NCI-H524 (cell line): ENCODE data around the gene CHRDL1.
"Not testable (repeated sequence)": the region's sequence is repeated elsewhere in the genome, so short reads cannot be mapped to it uniquely, and the experiment has no call there.

Experiments used
- DNase-seq, 2 experiments: peaks; one replicate each; lab custom pipeline; 2025; lab: John Stamatoyannopoulos, UW

CHRDL1 gene

DNA sequence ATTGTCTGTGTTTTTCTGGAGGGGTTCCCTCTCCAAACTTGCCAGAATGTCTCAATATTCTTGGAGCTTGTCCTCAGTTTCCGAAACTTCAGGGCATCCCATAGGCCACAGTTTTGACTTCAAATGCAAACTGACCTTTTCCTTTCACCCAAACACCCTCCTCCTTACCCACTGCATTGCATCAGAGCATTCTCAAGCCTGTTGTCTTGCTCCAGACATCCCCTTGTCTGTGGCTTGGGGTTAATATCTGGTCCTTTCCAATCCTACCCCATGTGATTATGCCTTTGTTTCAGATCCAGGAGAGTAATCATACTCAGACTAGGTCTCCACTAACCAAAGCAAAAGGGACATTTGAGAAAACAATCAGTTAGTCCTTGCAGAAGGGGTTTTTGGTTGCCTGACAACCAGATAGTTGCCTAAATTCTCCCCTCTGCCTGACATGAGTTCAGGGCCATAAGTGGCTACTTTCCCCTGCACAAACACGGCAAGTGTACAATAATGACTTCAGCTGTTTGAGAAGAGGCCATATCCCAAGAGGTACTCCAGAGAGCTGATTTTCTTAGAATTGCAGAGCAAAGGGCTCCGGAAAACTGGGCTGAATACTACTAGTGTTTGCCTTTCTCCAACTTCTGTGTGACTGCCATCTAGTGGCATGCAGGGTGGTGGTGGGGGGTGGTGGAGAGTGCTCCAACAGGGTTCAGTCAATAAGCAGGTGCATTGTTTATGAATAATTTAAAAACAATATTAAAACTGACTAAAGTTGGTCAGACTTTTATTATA, 130.2 kb downstream of the CHRDL1 start:
- peak in 1 of 2 experiments; percentile 54 for DNase-seq

- DNase-seq = no peak
These were observed 138.5 kb downstream of the CHRDL1 start for GRCh38 chrX:110657073-110657472.

DNA sequence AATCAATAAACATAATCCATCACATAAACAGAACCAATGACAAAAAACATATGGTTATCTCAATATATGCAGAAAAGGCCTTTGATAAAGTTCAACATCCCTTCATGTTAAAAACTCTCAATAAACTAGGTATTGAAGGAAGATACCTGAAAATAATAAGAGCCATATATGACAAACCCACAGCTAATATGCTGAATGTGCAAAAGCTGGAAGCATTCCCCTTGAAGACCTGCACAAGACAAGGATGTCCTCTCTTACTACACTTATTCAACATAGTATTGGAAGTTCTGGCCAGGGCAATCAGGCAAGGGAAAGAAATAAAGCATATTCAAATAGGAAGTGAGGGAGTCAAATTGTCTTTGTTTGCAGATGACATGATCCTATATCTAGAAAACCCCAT, 141.3 kb downstream of the CHRDL1 start:
- DNase-seq = not testable (repeated sequence)

DNA sequence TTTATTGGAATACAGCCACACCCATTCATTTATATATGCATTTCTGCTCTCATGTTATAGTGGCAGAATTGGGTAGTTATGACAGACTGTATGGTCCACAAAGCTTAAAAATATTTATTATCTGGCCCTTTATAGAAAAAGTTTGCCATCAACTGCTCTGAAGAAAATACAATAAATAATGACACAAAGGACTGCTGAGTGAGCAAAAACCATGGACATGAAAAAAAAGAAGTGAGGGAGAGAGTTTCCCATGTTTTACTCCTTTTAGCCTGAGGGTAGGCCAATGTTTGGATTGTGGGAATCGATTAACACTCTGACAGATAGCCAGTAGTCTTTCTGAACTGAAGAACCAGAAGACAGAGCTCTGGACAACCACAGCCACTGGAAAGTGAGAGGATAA, 149.2 kb downstream of the CHRDL1 start:
- DNase-seq = no peak
